Stimulated activated CD8-positive, alpha-beta memory T cell treated with anti-CD3 and anti-CD28 coated beads, Interleukin-12 subunit alpha, Interleukin-12 subunit beta, amount 100 ng/mL, for 1 hour (primary cell): Measurements from ENCODE around the gene DENND1A.

ENCODE experiments used
- DNase-seq: peaks from one replicate; pipeline ENCODE4 v3.0.0-alpha.2; 2020; ENCODE audit warnings: low read depth

Gene DENND1A

DNA sequence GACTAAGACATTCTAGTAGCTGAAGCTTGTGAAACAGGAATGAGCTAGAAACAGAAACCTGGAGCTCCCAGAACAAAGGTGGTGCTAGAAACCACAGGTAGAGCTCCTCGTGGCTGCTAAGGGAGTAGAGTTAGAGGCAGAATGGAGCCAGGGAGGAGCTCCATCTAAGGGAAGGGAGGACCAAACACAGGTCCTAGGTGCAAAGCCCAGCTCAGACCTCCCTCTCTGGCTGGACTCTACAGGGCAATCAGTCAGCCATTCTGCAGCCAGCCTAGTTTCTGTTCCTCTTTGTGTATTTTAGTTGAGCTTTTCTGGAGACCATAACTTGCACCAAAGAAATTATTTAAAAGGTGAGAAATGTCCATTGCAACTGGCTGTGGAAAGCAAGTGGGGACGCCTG, 503.5 kb downstream of the DENND1A start:
- DNase-seq: no peak

DNA sequence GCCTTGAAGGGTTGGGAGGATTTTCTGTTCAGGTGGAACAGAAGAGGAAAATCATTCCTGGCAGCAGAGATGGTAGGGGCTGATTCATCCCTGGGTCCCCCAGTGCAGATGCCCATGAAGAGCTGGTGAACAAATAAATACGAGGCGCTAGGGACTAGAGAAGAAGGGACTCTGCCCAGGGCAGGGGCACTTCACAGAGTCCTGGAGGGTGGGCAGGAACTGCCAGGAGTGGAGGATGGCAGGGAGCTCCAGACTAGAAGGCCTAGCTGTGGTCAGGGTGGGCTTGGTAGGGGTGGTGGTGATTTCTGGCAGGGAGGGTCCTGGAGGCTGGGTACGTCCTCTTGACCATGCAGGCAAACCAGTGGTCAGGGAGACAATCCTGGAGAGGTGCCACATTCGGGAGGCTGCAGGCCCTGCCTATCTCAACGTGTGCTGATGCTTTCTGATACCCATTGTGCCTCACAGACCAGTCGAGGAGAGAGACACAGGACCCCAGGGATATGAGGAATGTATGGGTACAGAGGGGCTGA, 504.0 kb downstream of the DENND1A start:
- no peak for DNase-seq

DNA sequence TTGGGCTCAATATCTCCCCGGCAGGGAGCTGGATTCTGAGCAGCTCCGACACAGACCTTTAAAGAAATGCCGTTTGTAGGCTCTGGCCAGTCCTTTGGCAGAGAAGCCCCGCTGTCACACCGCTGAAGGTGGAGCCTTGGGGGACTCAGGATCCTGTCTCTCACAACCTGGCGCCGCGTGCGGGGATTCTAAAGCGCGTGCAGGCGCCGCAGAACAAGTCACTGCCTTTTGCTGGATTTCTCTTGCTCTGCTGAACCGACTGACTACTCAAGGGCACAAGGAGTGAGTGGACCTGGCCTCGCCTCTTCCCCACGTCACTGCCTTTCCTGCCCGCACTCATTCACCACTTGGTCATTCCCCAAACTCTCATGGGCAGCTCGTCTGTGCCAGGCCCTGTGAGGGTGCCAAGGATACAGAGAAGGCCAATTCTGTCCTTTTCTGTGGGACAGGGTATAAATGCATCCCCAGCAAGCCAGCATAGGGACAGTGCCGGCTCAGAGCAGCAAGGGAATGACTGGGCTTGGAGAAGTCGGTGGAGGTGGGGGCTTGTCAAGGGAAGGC, 504.6 kb downstream of the DENND1A start:
- no peak for DNase-seq

GRCh38 chr9:123424552-123425225, 505.2 kb downstream of the DENND1A start:
- DNase-seq: no peak

DNA sequence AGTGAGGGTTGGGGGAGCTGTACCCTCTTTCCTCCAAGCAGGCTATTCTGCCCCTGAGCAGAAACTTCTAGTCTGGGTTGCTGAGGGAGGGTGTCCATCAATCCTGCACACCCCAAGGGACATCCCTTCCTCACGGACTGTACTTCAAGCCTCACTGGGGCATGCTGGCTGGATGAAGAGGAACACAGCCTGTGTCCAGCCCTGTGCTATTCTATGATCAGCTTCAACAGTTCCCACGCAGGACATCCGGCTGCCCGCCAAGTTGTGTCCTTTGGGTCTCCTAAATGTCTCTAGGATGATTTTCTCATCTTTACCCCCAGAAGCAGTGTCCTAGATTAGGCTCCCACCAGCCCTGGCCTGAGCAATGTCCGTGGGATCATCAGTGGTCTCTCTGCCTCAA, 505.8 kb downstream of the DENND1A start:
- DNase-seq: no peak

DNA sequence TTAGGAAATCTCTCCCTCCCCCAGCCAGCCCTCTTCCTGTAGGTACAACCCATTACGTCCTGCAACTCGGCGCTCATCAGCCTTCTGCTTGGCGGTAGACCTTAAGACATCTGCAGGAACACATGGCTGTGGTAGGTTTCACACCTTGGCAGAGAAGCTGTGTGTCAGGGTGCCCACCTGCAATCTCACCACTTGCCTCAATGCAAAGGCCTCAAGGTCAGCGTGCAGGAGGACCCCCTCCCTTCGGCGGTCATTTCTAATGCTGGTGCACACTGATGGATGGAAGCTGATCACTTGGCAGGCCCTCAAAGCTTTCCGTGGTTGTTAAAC, 506.6 kb downstream of the DENND1A start:
- no peak for DNase-seq

GRCh38 chr9:123422635-123423310, 507.2 kb downstream of the DENND1A start:
- no peak for DNase-seq

- no peak for DNase-seq
Measured at GRCh38 chr9:123421801-123422455, 508.0 kb downstream of the DENND1A start.

DNA sequence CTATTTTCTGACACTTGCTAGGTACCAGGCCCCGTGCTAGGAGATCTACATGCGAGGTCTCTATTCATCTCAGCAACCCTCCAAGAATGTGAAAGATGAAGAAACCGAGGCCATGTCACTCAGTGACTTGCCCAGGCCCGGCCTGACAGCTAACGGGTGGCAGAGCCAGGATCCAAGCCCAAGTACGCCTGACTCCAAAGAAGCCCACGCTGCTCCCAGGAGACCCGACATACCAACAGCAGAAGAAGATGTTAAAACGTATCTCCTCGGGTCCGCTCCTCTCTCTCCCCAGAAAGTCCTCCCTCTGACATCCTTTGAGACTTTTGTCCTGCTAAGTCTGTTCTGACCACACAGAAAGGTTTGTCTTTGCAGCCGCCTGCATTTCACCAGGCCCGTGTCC, 508.7 kb downstream of the DENND1A start:
- DNase-seq: no peak

DNA sequence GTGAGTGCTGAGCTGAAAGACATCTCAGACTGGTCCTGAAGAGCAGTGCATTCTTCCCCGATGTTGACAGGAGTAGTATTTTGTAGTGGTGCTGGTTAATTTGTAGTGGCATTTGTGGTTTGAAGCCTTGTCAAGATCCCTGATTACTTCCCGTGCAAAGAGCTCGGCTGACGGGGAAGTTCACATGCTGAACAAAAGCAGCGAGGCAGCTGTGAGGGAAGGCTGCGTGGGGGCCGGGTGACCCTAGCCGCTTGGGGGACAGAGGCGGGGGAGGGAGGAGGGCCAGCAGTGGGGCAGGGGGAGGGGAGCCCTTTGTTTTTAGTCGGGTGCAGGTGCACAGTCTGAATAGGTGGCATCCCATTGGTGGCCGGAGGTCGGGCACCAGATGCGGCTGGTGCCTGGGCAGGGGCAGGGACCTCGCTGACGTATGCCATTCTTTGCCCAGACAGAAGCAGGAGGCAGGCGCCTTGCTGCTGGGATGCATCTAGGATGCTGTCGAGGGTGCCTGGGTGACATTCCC, 509.3 kb downstream of the DENND1A start:
- no peak for DNase-seq

DNA sequence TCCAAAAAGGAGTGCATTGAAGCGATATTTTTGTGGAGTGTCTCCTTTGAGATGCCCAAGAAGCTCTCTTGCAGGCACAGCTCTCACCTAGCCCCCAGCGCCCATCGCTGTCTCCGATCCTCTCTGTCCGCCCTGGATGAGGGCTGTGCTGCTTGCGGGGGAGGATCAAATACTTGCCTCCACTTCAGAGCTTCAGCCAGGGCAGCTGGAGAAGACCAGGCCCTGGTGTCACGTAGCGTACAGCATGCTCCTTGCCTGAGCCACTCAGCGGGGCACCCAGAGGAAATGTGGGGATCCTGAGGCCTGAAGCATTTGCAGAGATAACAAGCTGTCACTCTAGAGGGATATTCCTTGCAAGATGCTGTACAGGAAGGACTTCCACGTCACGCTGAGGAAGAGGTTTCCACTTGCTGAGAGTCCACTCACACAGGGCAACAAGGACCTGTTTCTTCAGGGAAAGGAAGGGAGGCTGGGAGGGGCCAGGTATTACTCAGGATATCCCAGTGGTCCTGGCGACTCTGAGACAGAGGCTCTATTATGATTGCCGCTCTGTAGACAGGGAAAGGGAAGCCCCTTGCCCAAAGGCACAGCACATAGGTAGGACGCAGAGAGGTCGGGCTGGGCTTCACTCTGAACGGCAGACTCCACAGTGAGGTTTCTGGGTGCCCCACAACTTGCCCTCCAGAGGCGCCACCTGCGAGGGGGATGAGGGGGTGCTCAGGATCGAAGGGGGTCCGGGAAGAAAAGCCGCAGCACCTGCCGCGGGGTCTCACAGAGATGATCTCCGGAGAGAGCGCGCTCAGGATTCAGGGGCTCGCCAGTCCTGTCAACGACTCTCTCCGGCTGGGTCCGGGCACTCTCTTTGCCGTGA, 510.0 kb downstream of the DENND1A start:
- no peak for DNase-seq

DNA sequence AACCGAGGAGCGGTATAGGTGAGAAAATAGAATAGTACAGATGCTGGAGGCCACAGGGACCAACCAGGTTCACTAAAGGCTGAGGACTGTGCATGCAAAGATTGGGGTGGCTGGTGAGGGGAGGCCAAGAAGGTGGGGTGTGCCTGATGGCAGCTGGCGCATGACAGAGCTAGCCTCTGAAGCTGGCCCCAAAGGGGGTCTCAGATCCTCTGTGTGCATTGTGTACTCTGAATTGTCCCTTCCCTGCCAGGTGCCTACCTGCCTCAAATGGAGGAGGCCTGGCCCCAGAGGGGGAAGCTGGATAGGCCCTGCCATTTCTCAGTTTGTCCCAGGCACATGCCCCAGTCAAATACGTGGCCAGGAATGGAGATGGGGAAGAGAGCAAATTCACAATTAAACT, 510.8 kb downstream of the DENND1A start:
- no peak for DNase-seq

- DNase-seq: no peak
Measured at GRCh38 chr9:123418506-123418905, 511.4 kb downstream of the DENND1A start.

- no peak for DNase-seq
Measured at GRCh38 chr9:123418052-123418430, 511.9 kb downstream of the DENND1A start.

GRCh38 chr9:123417289-123418051, 512.5 kb downstream of the DENND1A start:
- no peak for DNase-seq

GRCh38 chr9:123416176-123416575, 513.8 kb downstream of the DENND1A start:
- no peak for DNase-seq

DNA sequence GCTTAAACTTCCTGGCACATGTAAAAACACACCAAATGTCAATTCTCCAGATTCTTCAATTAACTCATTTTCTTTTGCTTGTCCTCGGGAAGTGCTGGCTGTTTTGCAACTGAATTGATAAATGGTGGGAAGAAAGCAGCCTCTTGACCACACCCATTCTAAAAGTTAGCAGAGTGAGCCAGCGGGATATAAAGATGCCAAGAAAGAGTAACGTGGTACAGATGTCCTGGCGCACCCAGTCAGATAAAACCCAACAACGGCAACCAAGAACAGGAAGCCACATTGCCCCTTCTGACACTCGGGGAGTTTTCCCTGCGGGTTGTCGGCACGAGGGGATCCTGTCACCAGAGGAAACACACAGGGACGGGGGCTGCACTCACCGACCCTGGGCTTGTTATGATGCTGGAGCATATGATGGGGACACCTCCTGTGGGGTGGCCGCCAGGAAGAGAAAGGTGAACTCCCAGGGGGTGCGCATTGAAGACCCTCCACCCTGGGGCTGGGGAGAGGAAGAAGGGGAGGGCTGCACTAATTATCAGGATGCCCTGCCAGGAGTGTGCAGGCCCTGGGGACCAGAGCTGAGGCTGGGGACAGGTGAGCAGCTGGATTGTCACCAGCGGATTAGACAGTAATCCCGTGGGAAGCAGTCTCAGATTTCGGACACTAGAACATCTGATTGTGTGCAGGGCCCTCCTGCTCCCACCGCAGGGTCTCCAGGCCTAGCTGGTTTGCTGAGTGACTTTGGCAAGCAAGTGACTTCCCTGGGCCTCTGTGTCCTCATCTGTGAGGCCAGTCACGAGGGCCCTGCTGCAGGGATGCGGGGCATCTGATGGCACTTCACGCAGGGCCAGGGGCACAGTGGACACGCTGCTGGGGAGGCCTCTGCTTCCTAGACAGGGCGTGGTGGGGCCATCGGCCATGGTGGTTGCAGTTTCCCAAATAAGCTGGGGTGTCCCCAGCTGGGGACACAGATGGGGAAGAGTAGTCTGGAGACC, 514.7 kb downstream of the DENND1A start:
- DNase-seq: no peak

DNA sequence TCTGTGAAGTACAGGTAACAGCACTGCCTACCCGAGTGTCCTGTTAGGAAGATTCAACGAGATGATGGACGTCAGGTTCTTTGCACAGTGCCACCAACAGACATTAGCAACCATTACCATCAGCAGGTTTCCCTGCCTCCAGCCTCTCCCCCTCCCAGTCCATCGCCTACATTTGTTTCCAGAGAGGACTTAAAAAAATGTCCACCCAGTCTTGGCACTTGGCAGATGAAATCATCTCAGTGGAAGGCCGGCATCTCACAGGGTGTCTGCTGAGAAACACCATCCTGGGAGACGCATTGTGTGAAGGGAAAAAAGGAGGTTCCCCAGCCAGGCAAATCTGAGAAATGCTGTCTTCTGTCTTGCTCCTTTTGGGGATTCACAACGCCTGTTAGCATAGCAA, 515.7 kb downstream of the DENND1A start:
- DNase-seq: no peak

DNA sequence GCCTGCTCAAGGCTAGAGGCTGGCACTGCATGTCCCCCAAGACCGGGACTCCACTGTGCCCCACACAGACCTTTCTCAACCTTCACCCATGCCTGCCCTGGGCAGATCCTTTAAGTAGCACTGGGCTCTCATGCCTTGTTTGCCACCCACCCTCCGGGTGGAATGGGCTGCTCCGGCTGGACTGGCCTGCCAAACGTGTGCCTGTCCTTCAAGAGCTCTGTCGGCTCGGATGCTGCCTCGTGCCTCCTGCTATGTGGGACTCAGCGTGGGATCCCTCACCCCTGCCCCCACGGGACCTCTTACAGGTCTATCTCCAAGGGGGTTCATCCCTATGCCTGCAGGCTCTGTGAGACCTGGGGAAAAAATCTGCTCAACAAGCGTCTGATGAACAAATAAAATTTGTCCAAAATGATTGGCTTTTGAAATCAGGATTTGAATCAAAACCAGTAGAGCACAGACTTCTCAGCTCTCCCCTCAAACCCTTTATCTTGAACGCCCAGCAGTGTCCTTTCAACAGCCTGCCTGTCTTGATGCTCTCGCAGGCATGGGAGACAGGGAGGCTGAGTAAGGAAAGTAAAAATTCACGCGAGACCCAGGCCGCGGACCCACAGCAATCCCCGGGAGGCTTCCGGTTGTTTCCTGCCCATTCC, 517.6 kb downstream of the DENND1A start:
- DNase-seq: no peak
